ENCODE data around the gene COPA.

GRCh38 chr1:160328184-160328583 is 14.9 kb downstream of the COPA start:
- TF ChIP-seq, protein P1, sequence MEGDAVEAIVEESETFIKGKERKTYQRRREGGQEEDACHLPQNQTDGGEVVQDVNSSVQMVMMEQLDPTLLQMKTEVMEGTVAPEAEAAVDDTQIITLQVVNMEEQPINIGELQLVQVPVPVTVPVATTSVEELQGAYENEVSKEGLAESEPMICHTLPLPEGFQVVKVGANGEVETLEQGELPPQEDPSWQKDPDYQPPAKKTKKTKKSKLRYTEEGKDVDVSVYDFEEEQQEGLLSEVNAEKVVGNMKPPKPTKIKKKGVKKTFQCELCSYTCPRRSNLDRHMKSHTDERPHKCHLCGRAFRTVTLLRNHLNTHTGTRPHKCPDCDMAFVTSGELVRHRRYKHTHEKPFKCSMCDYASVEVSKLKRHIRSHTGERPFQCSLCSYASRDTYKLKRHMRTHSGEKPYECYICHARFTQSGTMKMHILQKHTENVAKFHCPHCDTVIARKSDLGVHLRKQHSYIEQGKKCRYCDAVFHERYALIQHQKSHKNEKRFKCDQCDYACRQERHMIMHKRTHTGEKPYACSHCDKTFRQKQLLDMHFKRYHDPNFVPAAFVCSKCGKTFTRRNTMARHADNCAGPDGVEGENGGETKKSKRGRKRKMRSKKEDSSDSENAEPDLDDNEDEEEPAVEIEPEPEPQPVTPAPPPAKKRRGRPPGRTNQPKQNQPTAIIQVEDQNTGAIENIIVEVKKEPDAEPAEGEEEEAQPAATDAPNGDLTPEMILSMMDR (IDR thresholded peaks at IDR 0.05) = no peak
- no peak for TF ChIP-seq EP300 (IDR thresholded peaks at IDR 0.05)

All from upper lobe of left lung (tissue), 4 donors.